Neuron (in vitro differentiated cells): ENCODE measurements around the gene DPP7.

Source experiments
- H2AFZ ChIP-seq: one replicate; pipeline ENCODE4 v1.6.1; 2013; ENCODE audit warnings: low read depth, mild to moderate bottlenecking, inconsistent platforms, low read length, moderate library complexity
- H3K27me3 ChIP-seq: one replicate; pipeline ENCODE4 v1.6.1; 2013; ENCODE audit warnings: low read length; ENCODE audit not compliant: insufficient read depth
- H3K36me3 ChIP-seq: one replicate; pipeline ENCODE4 v1.6.1; 2013; ENCODE audit warnings: low read length; ENCODE audit not compliant: insufficient read depth
- H3K4me1 ChIP-seq: one replicate; pipeline ENCODE4 v1.6.1; 2013; ENCODE audit warnings: low read length; ENCODE audit not compliant: insufficient read depth
- H3K4me3 ChIP-seq: 2 replicates; pipeline ENCODE4 v1.5.1; 2013; ENCODE audit warnings: mild to moderate bottlenecking, low read length, moderate library complexity
- H3K9me3 ChIP-seq: one replicate; pipeline ENCODE4 v1.6.1; 2013; ENCODE audit warnings: low read length

DPP7 gene

DNA sequence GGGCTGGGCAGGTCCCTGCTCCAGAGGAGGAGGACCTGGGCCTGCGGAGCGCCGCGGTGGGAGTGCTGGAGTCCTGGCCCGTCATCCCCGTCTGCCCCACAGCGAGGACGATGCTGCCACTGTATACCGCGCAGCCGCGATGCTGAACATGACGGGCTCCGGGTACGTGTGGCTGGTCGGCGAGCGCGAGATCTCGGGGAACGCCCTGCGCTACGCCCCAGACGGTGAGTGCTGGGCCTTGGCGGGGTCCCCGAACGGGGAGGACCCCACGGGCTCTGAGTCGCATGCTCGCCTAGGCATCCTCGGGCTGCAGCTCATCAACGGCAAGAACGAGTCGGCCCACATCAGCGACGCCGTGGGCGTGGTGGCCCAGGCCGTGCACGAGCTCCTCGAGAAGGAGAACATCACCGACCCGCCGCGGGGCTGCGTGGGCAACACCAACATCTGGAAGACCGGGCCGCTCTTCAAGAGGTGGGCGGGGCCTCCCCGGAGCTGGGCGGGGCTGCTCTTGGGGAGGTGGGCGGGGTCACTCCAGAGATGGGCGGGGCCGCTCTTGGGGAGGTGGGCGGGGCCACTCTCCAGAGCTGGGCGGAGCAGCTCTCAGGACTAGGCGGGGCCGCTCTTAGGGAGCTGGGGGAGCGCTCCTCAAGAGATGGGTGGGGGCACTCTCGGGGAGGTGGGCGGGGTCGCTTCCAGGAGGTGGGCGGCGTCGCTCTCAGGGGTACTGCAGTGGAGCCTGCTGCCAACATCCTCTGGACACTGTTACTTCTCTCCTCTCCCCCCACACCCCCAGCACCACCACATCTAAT lies 42.2 kb upstream of the DPP7 start:
- peaks cover 7% of the 10 kb centered on the region for H3K4me1 ChIP-seq
- no peaks in the 10 kb centered on the region for H3K36me3 ChIP-seq
- H3K4me3 ChIP-seq = no peak overlapping the region
- no peaks in the 10 kb centered on the region for H3K9me3 ChIP-seq
- H3K27me3 ChIP-seq = peaks cover 64% of the 10 kb centered on the region
- no peak overlapping the region for H2AFZ ChIP-seq

DNA sequence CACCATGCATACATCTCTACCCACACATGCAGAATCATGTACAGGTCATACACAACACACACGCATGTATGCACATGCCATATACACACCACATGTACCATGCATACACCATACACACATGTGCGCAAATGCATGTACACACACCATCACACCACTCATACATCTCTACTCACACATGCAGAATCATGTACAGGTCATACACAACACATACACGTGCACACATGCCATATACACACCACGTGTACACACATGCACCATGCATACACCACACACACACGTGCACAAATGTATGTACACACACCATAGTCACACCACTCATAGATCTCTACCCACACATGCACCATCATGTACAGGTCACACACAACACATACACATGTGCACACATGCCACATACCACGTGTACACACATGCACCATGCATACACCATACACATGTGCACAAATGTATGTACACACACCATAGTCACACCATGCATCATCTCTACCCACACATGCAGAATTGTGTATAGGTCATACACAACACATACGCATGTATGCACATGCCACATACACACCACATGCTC lies 38.4 kb upstream of the DPP7 start:
- H3K27me3 ChIP-seq = peaks cover 46% of the 10 kb centered on the region
- no peak overlapping the region for H2AFZ ChIP-seq
- no peak overlapping the region for H3K4me3 ChIP-seq
- H3K9me3 ChIP-seq = no peaks in the 10 kb centered on the region
- peaks cover 1% of the 10 kb centered on the region for H3K4me1 ChIP-seq
- H3K36me3 ChIP-seq = no peaks in the 10 kb centered on the region

GRCh38 chr9:137150617-137151457 lies 36.3 kb upstream of the DPP7 start:
- no peak overlapping the region for H3K4me3 ChIP-seq
- peaks cover 42% of the 10 kb centered on the region for H3K27me3 ChIP-seq
- H3K36me3 ChIP-seq = no peaks in the 10 kb centered on the region
- no peaks in the 10 kb centered on the region for H3K4me1 ChIP-seq
- H3K9me3 ChIP-seq = no peaks in the 10 kb centered on the region
- H2AFZ ChIP-seq = no peak overlapping the region

DNA sequence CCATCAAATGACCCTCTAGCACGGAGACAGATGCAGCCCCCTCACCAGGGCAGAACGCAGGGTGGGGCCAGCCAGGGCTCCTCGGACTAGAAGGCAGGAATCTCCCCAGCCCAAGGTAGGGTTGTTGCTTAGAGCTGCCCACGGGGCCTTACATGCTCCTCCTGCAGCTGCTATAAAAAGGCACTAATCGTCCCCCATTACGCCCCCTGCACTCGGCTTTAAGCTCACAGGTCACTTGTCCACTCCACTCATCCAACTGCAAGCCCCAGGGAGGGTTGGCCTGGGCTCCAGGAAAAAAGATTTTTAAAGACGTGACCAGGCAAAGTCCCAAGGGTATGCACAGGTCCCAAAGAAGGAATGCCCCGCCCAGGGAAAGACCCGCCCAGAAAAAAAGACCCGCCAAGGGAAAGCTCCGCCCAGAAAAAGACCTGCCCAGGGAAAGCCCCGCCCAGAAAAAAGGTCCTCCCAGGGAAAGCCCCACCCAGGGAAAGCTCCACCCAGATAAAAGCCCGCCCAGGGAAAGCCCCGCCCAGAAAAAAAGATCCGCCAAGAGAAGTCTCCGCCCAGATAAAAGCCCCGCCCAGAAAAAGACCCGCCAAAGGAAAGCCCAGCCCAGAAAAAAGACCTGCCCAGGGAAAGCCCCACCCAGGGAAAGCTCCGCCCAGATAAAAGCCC lies 35.5 kb upstream of the DPP7 start:
- Histone ChIP-seq H2AFZ (no peak overlapping the region), H3K27me3 (peaks cover 37% of the 10 kb centered on the region), H3K36me3 (no peaks in the 10 kb centered on the region), H3K4me1 (no peaks in the 10 kb centered on the region), H3K4me3 (no peak overlapping the region), H3K9me3 (no peaks in the 10 kb centered on the region)

GRCh38 chr9:137149363-137149762 lies 34.8 kb upstream of the DPP7 start:
- no peaks in the 10 kb centered on the region for H3K4me1 ChIP-seq
- H3K36me3 ChIP-seq = no peaks in the 10 kb centered on the region
- H3K9me3 ChIP-seq = no peaks in the 10 kb centered on the region
- no peak overlapping the region for H2AFZ ChIP-seq
- H3K27me3 ChIP-seq = peaks cover 33% of the 10 kb centered on the region
- H3K4me3 ChIP-seq = no peak overlapping the region

DNA sequence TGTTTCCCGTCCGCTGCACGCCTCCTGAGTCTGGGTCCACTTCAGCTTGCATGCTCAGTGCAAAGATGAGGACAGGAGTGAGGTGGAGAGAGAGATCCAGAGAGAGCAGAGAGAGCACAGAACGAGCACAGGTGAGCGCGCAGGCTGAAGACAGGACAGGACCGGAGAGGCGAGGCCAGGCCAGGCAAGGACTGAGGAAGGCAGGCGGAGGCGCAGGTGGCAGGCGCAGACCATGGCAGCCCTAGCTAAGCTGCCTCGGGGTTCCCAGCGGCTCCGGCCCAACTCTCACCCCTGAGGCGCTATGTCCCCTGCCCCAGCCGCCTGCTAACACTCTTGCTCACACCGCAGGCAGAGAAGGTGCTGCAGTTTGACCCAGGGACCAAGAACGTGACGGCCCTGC lies 34.1 kb upstream of the DPP7 start:
- no peaks in the 10 kb centered on the region for H3K4me1 ChIP-seq
- H3K9me3 ChIP-seq = no peaks in the 10 kb centered on the region
- H2AFZ ChIP-seq = no peak overlapping the region
- H3K36me3 ChIP-seq = no peaks in the 10 kb centered on the region
- H3K4me3 ChIP-seq = no peak overlapping the region
- peaks cover 38% of the 10 kb centered on the region for H3K27me3 ChIP-seq

- no peaks in the 10 kb centered on the region for H3K9me3 ChIP-seq
- H3K4me1 ChIP-seq = no peaks in the 10 kb centered on the region
- H3K27me3 ChIP-seq = peaks cover 42% of the 10 kb centered on the region
- H2AFZ ChIP-seq = no peak overlapping the region
- H3K36me3 ChIP-seq = no peaks in the 10 kb centered on the region
- H3K4me3 ChIP-seq = no peak overlapping the region
Measured at GRCh38 chr9:137148242-137148641, 33.7 kb upstream of the DPP7 start.

DNA sequence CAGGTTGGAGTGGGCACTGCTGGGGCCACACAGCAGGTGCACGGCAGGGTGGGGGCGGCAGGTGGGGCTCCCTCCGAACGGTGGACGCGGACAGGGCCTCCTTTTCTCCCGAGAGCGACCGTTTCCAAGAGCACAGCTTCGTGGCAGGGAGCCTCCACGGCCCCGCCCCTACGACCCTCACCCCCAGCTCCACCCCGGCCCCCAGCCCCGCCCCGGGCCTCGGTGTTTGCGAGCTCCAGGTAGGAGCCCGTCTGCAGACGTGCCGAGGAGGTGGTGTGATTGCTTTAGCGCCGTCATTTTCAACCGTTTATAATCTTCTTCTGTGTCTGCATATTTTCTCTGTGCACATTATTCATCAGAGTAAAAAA lies 33.2 kb upstream of the DPP7 start:
- no peaks in the 10 kb centered on the region for H3K4me1 ChIP-seq
- H3K4me3 ChIP-seq = no peak overlapping the region
- H2AFZ ChIP-seq = no peak overlapping the region
- peaks cover 47% of the 10 kb centered on the region for H3K27me3 ChIP-seq
- H3K36me3 ChIP-seq = no peaks in the 10 kb centered on the region
- no peaks in the 10 kb centered on the region for H3K9me3 ChIP-seq

DNA sequence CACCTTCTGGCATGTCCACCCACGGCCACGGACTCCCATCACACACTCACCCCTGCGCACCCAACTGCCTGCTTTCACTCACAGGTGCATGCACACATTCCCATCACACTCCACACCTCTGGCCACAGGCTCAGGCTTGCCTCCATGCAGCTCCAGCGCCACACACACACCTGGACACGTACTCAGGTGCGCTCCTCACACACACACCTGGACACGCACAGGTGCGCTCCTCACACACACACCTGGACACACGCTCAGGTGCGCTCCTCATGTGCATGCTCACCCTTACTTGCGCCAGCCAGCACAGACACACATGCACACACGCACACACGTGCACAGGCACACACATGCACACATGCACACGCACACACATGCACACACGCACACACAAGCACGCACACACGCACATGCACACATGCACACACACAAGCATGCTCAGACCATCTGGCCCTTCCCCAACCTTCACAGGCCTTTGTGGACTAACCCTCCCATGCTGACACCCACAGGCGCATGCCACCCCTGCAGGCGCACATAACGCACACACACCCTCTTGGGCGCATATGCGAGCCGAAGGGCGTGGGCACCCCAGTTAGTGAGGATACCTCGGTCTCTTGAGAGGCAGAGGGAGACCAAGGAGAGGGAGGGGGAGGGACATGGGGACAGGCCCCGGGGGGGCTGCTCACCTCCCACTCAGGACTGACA lies 32.7 kb upstream of the DPP7 start:
- no peak overlapping the region for H2AFZ ChIP-seq
- H3K36me3 ChIP-seq = no peaks in the 10 kb centered on the region
- no peaks in the 10 kb centered on the region for H3K4me1 ChIP-seq
- no peak overlapping the region for H3K4me3 ChIP-seq
- peaks cover 52% of the 10 kb centered on the region for H3K27me3 ChIP-seq
- no peaks in the 10 kb centered on the region for H3K9me3 ChIP-seq

GRCh38 chr9:137146527-137146918 lies 32.0 kb upstream of the DPP7 start:
- H3K9me3 ChIP-seq = no peaks in the 10 kb centered on the region
- no peak overlapping the region for H3K4me3 ChIP-seq
- H2AFZ ChIP-seq = no peak overlapping the region
- no peaks in the 10 kb centered on the region for H3K4me1 ChIP-seq
- peaks cover 59% of the 10 kb centered on the region for H3K27me3 ChIP-seq
- H3K36me3 ChIP-seq = no peaks in the 10 kb centered on the region

DNA sequence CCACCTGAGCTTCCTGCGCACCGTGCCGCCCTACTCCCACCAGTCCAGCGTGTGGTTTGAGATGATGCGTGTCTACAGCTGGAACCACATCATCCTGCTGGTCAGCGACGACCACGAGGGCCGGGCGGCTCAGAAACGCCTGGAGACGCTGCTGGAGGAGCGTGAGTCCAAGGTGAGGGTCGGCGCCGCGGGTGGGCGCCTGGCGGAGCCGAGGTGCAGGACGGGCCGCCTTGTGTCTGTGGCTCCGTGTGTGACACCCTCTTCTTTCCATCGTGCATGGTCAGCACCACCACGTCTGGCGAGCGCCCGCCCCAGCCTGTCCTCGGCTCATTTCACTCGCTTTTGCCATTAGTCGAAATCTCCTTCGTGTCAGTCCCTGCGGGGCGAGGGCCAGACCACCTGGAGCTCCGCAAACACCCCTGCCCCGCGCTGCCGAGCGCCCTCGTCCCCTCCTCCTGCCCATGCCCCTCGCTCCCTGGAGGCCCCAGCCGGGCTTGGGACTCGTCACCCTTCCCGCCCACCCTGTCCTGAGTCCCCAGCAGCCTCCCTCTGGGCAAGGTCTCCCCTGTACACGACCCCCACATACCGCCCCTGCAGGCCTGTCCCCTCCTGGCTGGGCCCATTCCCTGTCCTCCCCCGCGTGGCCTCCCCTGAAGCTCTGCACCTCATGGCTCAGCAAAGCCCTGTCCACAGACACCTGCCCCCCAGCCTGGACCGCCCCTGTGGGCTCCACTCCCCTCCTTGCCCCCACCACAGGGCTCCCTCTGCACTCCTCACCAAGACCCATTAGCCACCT lies 31.4 kb upstream of the DPP7 start:
- peaks cover 65% of the 10 kb centered on the region for H3K27me3 ChIP-seq
- no peaks in the 10 kb centered on the region for H3K36me3 ChIP-seq
- H2AFZ ChIP-seq = no peak overlapping the region
- no peak overlapping the region for H3K4me3 ChIP-seq
- H3K9me3 ChIP-seq = no peaks in the 10 kb centered on the region
- no peaks in the 10 kb centered on the region for H3K4me1 ChIP-seq

DNA sequence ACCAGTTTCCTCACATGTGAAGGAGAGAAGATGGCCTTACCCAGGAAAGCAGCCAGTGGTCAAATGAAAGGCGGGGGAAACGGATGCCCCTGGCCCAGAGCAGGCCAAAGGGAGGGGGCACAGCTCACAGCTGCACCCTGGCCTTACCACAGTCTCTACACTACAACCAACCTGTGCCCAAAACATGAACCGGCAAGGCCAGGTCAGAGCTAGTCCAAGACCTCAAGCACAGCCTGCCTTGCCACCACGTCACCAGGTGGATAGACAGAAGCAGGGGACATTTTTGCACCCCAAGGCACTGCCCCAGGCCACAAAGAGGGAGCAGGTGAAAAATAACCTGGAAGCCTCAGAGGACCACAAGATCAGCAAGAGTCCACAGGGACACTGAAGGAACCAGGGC lies 28.9 kb upstream of the DPP7 start:
- no peak overlapping the region for H2AFZ ChIP-seq
- H3K9me3 ChIP-seq = no peaks in the 10 kb centered on the region
- peaks cover 78% of the 10 kb centered on the region for H3K27me3 ChIP-seq
- H3K4me1 ChIP-seq = peaks cover 2% of the 10 kb centered on the region
- no peaks in the 10 kb centered on the region for H3K36me3 ChIP-seq
- H3K4me3 ChIP-seq = no peak overlapping the region
